Neutrophil (primary cell): Measurements from ENCODE around the gene FANCL.
A peak's percentile ranks its signal among the peaks of the same experiment; 100 is the strongest.
"Not testable (repeated sequence)": the region's sequence is repeated elsewhere in the genome, so short reads cannot be mapped to it uniquely, and the experiment has no call there.

Experiments used
- H3K27ac ChIP-seq: fragments of 200-600 bp; sonication (generic); 2 replicates; pipeline ENCODE4 v1.5.1; 2016; ENCODE audit warnings: mild to moderate bottlenecking, moderate library complexity
- H3K27me3 ChIP-seq: fragments of 200-600 bp; sonication (generic); 2 replicates; pipeline ENCODE4 v1.6.0; 2016; ENCODE audit warnings: mild to moderate bottlenecking
- H3K36me3 ChIP-seq: fragments of 200-600 bp; sonication (generic); 2 replicates; pipeline ENCODE4 v1.5.1; 2017
- H3K4me1 ChIP-seq, 2 experiments: fragments of 200-600 bp in 1 of 2; sonication (generic) in 1 of 2; 1 replicate in 1 of 2; 2 replicates in 1 of 2; pipeline versions ENCODE4 v1.5.1 to v1.6.1; 2013 to 2016; ENCODE audit warnings: low read depth in 1 of 2, low read length in 1 of 2, mild to moderate bottlenecking in 1 of 2, moderate library complexity in 1 of 2; ENCODE audit not compliant: control insufficient read depth in 1 of 2, insufficient read depth in 1 of 2
- H3K4me3 ChIP-seq, 2 experiments: fragments of 200-600 bp in 1 of 2; sonication (generic) in 1 of 2; 1 replicate in 1 of 2; 2 replicates in 1 of 2; pipeline ENCODE4 v1.5.1; 2013 to 2016; ENCODE audit warnings: low read depth in 1 of 2, low read length in 1 of 2, mild to moderate bottlenecking in 1 of 2, moderate library complexity in 1 of 2
- H3K9me3 ChIP-seq: fragments of 200-600 bp; sonication (generic); 2 replicates; pipeline ENCODE4 v1.5.1; 2016
- CTCF ChIP-seq: fragments of 200-600 bp; sonication (generic); IDR thresholded peaks from 2 replicates; pipeline ENCODE4 v1.5.1; 2016; ENCODE audit warnings: antibody characterized with exemption

Gene FANCL

GRCh38 chr2:58266211-58266610 is 25.1 kb upstream of the FANCL start:
- no peaks in the 10 kb centered on the region for H3K36me3 ChIP-seq
- H3K4me1 ChIP-seq = no peaks in the 10 kb centered on the region
- H3K27ac ChIP-seq = no peak overlapping the region
- TF ChIP-seq CTCF = no peak
- H3K4me3 ChIP-seq = no peak overlapping the region
- no peaks in the 10 kb centered on the region for H3K9me3 ChIP-seq
- H3K27me3 ChIP-seq = no peaks in the 10 kb centered on the region

GRCh38 chr2:58261209-58261608 is 20.1 kb upstream of the FANCL start:
- no peak overlapping the region for H3K4me3 ChIP-seq
- H3K27me3 ChIP-seq = no peaks in the 10 kb centered on the region
- H3K27ac ChIP-seq = no peak overlapping the region
- no peaks in the 10 kb centered on the region for H3K36me3 ChIP-seq
- no peaks in the 10 kb centered on the region for H3K4me1 ChIP-seq
- no peaks in the 10 kb centered on the region for H3K9me3 ChIP-seq
- TF ChIP-seq CTCF = no peak

GRCh38 chr2:58258456-58258855 is 17.3 kb upstream of the FANCL start:
- H3K36me3 ChIP-seq, H3K9me3 ChIP-seq, H3K4me3 ChIP-seq, H3K4me1 ChIP-seq, H3K27ac ChIP-seq, H3K27me3 ChIP-seq: not testable (repeated sequence)

GRCh38 chr2:58251331-58252201 is 10.4 kb upstream of the FANCL start:
- not testable (repeated sequence) for H3K9me3 ChIP-seq, H3K27me3 ChIP-seq

GRCh38 chr2:58241546-58241864 is 380 bp upstream of the FANCL start:
- H3K27ac ChIP-seq = peak overlapping the region; percentile 49
- no peaks in the 10 kb centered on the region for H3K36me3 ChIP-seq
- peak overlapping the region; percentile 67 to 73 for H3K4me3 ChIP-seq
- peaks cover 4 to 12% of the 10 kb centered on the region in 2 experiments for H3K4me1 ChIP-seq
- no peak for TF ChIP-seq CTCF
- no peaks in the 10 kb centered on the region for H3K9me3 ChIP-seq
- H3K27me3 ChIP-seq = no peaks in the 10 kb centered on the region

More at GRCh38 chr2:58251331-58252201, 10.4 kb upstream of the FANCL start:
- not testable (repeated sequence) for H3K36me3 ChIP-seq, H3K4me1 ChIP-seq, H3K27ac ChIP-seq, H3K4me3 ChIP-seq

GRCh38 chr2:58239243-58239925 is 1.7 kb downstream of the FANCL start:
- no peak overlapping the region for H3K4me3 ChIP-seq
- H3K4me1 ChIP-seq = peaks cover 4 to 12% of the 10 kb centered on the region in 2 experiments
- H3K9me3 ChIP-seq = no peaks in the 10 kb centered on the region
- no peak for TF ChIP-seq CTCF
- H3K36me3 ChIP-seq = no peaks in the 10 kb centered on the region
- H3K27ac ChIP-seq = no peak overlapping the region
- H3K27me3 ChIP-seq = no peaks in the 10 kb centered on the region
